Measurements from ENCODE around the gene METTL25B.

The METTL25B gene

GRCh38 chr1:156727926-156728598 is at the start of gene METTL25B:
Gene METTL25B (plus strand): TSS chr1:156728469. CDS start chr1:156729105, 636 bp downstream.
- peak; percentile 86 for DNase-seq (ENCODE audit: low spot score)

- no peak for DNase-seq (ENCODE audit: low spot score)
Measured at GRCh38 chr1:156680056-156680455, 48.2 kb upstream of the METTL25B start.

- no peak for DNase-seq (ENCODE audit: low spot score)
Measured at GRCh38 chr1:156681196-156681960, 46.9 kb upstream of the METTL25B start.

GRCh38 chr1:156682166-156682890 is 45.9 kb upstream of the METTL25B start:
- no peak for DNase-seq (ENCODE audit: low spot score)

- no peak for DNase-seq (ENCODE audit: low spot score)
Measured at GRCh38 chr1:156684227-156684782, 44.0 kb upstream of the METTL25B start.

- DNase-seq (ENCODE audit: low spot score): peak; percentile 92
Measured at GRCh38 chr1:156689035-156689952, 39.0 kb upstream of the METTL25B start.

GRCh38 chr1:156689953-156690674 is 38.2 kb upstream of the METTL25B start:
- DNase-seq (ENCODE audit: low spot score): peak; percentile 52

- no peak for DNase-seq (ENCODE audit: low spot score)
Measured at GRCh38 chr1:156690675-156691036, 37.6 kb upstream of the METTL25B start.

GRCh38 chr1:156691191-156691590 is 37.1 kb upstream of the METTL25B start:
- DNase-seq (ENCODE audit: low spot score): no peak

- DNase-seq (ENCODE audit: low spot score): no peak
Measured at GRCh38 chr1:156691665-156692440, 36.4 kb upstream of the METTL25B start.

GRCh38 chr1:156692441-156692924 is 35.8 kb upstream of the METTL25B start:
- DNase-seq (ENCODE audit: low spot score): no peak

GRCh38 chr1:156692925-156693847 is 35.1 kb upstream of the METTL25B start:
- DNase-seq (ENCODE audit: low spot score): no peak

- DNase-seq (ENCODE audit: low spot score): no peak
Measured at GRCh38 chr1:156693848-156694689, 34.2 kb upstream of the METTL25B start.

GRCh38 chr1:156694690-156694962 is 33.6 kb upstream of the METTL25B start:
- DNase-seq (ENCODE audit: low spot score): no peak

GRCh38 chr1:156696755-156697154 is 31.5 kb upstream of the METTL25B start:
- DNase-seq (ENCODE audit: low spot score): no peak

- no peak for DNase-seq (ENCODE audit: low spot score)
Measured at GRCh38 chr1:156697481-156697880, 30.8 kb upstream of the METTL25B start.

GRCh38 chr1:156698995-156699394 is 29.3 kb upstream of the METTL25B start:
- DNase-seq (ENCODE audit: low spot score): no peak

Data from GM03348 (cell line).